ENCODE results near the gene BCL2A1. TPM values are rescaled to one million over a fixed set of nuclear protein-coding genes. Genes with fewer than 3 reads are reported as not detected.
"Not testable (repeated sequence)": the region's sequence is repeated elsewhere in the genome, so short reads cannot be mapped to it uniquely, and the experiment has no call there.

Gene BCL2A1
- total RNA-seq, 8 experiments from 2014 or later: 0.54 to 0.92 TPM; not detected in 6

DNA sequence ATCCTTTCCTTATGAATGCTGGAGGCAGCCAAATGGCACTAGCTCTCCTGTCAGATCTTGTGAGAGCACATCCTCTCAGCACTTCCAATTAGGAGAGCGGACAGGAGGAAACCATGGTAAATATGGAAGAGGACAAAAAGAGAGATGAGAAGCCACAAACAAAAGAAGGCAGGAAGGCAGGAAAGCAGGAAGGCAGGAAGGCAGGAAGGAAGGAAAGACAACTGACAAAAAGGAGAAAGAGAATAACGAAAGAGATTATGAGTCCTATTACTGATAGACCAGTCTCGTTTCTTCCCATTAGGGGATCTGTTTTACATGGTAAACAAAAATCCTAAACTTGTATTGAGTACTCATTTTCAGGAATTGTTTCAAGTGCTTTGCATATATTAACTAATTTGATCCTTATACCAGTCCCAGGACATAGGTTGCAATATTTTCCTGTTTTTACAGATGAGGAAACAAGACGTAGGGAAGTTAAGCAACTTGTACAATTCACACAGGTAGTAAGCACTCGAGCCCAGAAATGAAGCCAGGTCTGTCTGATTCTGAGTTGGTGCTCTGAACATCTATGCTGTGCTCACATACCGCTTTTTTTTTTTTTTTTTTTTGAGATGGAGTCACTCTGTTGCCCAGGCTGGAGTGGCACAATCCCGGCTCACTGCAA is 4.2 kb downstream of the BCL2A1 start:
- in situ Hi-C loops (cut with MboI; ENCODE audit: low pct_unique_long_range_greater_than_20kb in 2 of 9, low sequenced_read_pairs in 9 of 9, unreplicated experiment in 9 of 9): no loop called here
- WGBS, 10 experiments: 76 to 100% (median 86%) methylated on average over 1 to 7 of the region's 7 CpGs

DNA sequence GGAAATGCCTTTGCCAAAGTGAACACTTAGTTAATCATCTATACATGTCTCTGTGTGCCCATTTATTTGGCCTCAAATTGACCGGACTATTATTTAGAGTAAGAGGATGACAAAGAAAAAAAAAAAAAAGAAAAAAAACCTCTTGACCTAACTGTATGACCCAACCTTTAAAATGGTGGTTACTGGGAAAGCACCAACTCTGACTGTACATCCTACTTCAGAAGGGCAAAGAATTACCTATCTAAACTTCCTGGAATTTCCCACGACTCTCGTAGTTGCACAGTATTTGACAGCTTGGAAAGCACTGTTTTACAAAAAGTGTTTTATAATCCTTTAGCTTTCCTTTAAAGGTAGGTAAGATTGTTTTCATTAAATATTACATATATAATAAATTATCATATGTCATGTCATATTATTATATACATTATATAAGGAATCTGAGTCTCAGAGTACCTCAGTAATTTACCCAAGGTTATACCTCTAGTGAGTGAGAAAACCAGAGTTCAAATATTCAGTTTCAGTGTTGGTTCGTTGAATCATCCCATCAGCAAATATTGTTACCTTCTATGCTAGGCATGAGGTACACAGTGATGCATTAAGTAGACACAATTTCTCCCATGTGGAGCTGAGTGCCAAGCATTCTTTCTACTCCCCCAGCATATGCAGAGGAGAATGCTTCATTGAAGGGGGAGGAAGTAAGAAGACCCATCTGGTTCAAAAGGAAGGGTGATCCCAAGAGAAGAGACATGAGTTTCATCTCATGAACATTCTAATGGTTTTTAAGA is 5.0 kb downstream of the BCL2A1 start:
- Histone ChIP-seq H3K4me3 (no peak overlapping the region), H3K4me1 (replicated peaks in 1 of 2) (no peaks in the 10 kb centered on the region), H3K27ac (no peak overlapping the region)
- no peak for ATAC-seq (replicated peaks in 6 of 8)
- in situ Hi-C loops (cut with MboI; ENCODE audit: low pct_unique_long_range_greater_than_20kb in 2 of 9, low sequenced_read_pairs in 9 of 9, unreplicated experiment in 9 of 9): no loop called here
- WGBS, 10 experiments: 48 to 100% (median 85%) methylated on average over 1 to 4 of the region's 4 CpGs

More for the DNA sequence above, 4.2 kb downstream of the BCL2A1 start:
- no peak overlapping the region for H3K27ac ChIP-seq
- H3K4me1 ChIP-seq (replicated peaks in 1 of 2): no peaks in the 10 kb centered on the region
- ATAC-seq (replicated peaks in 6 of 8): no peak
- H3K4me3 ChIP-seq: no peak overlapping the region

DNA sequence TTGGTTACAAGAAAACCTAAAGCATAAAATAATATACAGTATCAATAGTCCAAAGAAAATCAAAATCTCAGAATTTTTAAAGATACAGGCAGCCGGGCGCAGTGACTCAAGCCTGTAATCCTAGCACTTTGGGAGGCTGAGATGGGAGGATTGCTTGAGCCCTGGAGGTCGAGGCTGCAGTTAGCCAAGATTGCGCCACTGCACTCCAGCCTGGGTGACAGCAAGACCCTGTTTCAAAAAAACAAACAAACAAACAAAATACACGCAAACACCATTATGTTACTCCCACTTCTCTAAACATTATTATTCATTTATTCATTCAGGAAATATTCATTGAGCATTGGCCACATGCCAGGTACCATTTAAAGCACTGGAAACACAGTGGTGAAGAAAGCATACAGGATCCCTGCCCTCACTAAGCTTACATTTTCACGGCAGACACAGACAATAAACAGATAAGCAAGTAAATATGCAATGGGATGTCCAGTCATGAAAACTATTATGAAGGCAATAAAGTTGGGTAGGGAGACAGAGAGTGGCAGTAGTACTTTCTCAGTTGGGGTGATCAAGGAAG is 6.7 kb downstream of the BCL2A1 start:
- 60 to 100% (median 93%) methylated on average over 1 to 6 of the region's 6 CpGs; no CpG with 5 or more reads in 2 of the 10 experiments for whole genome bisulfite sequencing, 10 experiments
- no peak for ATAC-seq (replicated peaks in 6 of 8)
- no peaks in the 10 kb centered on the region for H3K4me1 ChIP-seq (replicated peaks in 1 of 2)
- no peak overlapping the region for H3K4me3 ChIP-seq
- in situ Hi-C loops (cut with MboI; ENCODE audit: low pct_unique_long_range_greater_than_20kb in 2 of 9, low sequenced_read_pairs in 9 of 9, unreplicated experiment in 9 of 9): no loop called here
- no peak overlapping the region for H3K27ac ChIP-seq

DNA sequence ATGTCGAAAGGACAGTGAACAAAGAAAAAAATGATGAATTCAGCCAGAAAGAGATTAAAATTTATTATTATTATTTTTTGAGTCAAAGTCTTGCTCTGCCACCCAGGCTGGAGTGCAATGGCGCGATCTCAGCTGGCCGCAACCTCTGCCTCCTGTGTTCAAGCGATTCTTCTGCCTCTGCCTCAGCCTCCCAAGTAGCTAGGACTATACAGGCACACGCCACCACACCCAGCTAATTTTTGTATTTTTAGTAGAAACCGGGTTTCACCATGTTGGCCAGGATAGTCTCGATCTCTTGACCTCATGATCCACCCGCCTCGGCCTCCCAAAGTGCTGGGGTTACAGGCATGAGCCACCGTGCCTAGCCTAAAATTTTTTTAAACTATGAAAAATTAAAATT is 8.1 kb downstream of the BCL2A1 start:
- 47 to 96% (median 94%) methylated on average over 3 to 10 of the region's 11 CpGs; no CpG with 5 or more reads in 2 of the 10 experiments for WGBS, 10 experiments
- H3K27ac ChIP-seq; ATAC-seq (replicated peaks in 6 of 8); in situ Hi-C loops (cut with MboI; ENCODE audit: low pct_unique_long_range_greater_than_20kb in 2 of 9, low sequenced_read_pairs in 9 of 9, unreplicated experiment in 9 of 9); H3K4me1 ChIP-seq (replicated peaks in 1 of 2); H3K4me3 ChIP-seq: not testable (repeated sequence)

DNA sequence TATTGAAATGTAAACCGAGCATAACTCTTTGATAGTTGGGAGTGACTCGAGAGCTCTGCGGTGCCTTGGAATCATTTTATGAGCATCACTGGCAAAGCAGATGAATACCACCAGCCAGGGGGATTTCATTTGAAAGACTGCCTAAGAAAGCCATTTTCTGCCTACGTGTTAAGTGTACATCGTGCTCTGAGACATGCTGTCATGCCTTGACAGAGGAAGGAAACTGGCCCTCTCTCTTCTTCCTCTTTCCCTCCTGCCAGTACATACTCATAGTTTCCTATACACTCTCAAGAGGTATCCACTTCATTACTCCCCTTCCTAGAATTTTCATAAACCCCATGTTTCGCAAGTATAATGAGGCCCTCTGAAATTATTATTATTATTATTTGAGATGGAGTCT is 8.8 kb downstream of the BCL2A1 start:
- ATAC-seq (replicated peaks in 6 of 8): no peak
- in situ Hi-C loops (cut with MboI; ENCODE audit: low pct_unique_long_range_greater_than_20kb in 2 of 9, low sequenced_read_pairs in 9 of 9, unreplicated experiment in 9 of 9): no loop called here
- WGBS, 10 experiments: 42 to 100% (median 92%) methylated on average over 1 to 6 of the region's 6 CpGs; no CpG with 5 or more reads in 2 of the 10 experiments

DNA sequence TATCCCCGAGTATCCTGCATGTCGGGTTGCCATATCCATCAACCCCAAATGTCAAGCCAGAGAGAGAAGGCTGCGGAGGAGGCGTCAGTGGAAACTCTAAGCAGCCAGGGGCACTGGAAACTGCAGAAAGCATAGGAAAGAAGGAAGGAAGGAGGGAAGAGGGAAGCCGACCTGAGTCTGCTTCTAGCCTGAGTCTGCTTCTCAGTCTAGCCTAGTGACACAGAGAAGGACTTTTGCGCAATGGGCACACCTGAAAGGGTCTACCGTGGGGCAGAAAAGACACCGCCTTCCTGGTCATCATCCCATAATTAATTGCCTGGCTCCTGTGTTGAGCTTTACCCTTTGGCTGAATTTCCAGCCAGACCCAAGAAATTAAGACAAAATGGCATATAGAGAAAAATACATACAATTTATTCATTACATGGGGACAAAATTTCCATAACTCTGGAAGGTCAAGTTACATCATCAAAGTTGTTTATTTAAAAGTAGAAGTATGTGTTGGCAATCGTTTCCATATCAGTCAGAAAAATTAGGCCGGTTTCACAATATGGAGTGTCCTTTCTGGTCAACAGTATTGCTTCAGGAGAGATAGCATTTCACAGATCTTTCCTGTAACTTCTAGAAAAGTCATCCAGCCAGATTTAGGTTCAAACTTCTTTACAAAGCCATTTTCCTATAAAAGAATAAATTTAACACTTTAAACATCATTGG is 10.3 kb downstream of the BCL2A1 start:
- Histone ChIP-seq H3K4me3 (no peak overlapping the region), H3K4me1 (replicated peaks in 1 of 2) (no peaks in the 10 kb centered on the region), H3K27ac (no peak overlapping the region)
- WGBS, 10 experiments: 53 to 93% (median 81%) methylated on average over 2 to 8 of the region's 10 CpGs; no CpG with 5 or more reads in 1 of the 10 experiments
- ATAC-seq (replicated peaks in 6 of 8): no peak
- in situ Hi-C loops (cut with MboI; ENCODE audit: low pct_unique_long_range_greater_than_20kb in 2 of 9, low sequenced_read_pairs in 9 of 9, unreplicated experiment in 9 of 9): no loop called here

More for the DNA sequence above, 8.8 kb downstream of the BCL2A1 start:
- Histone ChIP-seq H3K27ac (no peak overlapping the region), H3K4me3 (no peak overlapping the region), H3K4me1 (replicated peaks in 1 of 2) (no peaks in the 10 kb centered on the region)

DNA sequence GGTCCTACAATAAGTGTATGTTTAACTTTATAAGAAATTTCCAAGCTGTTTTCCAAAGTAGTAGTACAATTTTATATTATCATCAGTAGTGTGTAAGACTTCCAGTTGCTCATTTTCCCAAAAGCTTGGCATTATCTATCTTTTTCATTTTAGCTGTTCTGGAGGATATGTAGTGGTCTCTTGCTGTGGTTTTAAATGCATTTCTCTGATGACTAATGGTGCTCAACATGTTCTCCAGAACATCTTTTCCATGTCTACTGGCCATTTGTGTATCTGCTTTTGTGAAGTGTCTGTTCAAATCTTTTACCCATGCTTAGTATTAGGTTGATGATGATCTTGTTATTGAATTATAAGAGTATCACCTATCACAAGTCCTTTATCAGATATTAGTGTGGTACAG is 13.3 kb downstream of the BCL2A1 start:
- Histone ChIP-seq H3K4me1 (replicated peaks in 1 of 2) (no peaks in the 10 kb centered on the region), H3K27ac (no peak overlapping the region), H3K4me3 (no peak overlapping the region)
- ATAC-seq (replicated peaks in 6 of 8): no peak
- in situ Hi-C loops (cut with MboI; ENCODE audit: low pct_unique_long_range_greater_than_20kb in 2 of 9, low sequenced_read_pairs in 9 of 9, unreplicated experiment in 9 of 9): no loop called here

DNA sequence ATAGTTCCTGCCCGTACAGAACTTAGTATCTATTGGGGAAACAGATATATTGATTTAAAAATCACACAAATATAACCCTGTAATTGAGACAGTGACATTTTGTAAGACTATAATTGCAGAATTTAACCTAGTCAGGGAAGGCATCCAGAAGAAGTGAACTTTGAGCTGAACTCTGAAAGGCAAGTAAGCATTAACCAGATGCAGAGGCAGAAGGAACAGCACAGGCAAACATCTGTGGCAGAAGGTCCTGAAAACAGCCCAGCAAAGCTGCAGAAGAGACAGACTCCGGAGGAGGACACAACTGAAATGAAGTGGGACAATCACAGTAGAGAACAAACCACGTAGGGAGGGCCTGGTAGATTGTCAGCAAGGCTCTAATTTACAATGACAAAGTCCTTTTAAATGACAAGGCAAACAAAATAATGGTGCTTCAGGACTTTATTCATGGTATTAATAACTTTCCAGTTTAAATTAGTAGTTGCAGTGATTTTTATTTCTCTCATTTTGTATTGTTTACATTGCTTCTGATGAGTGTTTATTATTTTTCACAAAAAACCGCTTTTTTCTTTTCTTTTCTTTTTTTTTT is 14.5 kb downstream of the BCL2A1 start:
- WGBS, 10 experiments: 21 to 85% (median 45%) methylated on average over 2 to 4 of the region's 4 CpGs; no CpG with 5 or more reads in 1 of the 10 experiments
- Histone ChIP-seq H3K27ac (no peak overlapping the region), H3K4me1 (replicated peaks in 1 of 2) (no peaks in the 10 kb centered on the region), H3K4me3 (no peak overlapping the region)
- ATAC-seq (replicated peaks in 6 of 8): no peak
- in situ Hi-C loops (cut with MboI; ENCODE audit: low pct_unique_long_range_greater_than_20kb in 2 of 9, low sequenced_read_pairs in 9 of 9, unreplicated experiment in 9 of 9): no loop called here

DNA sequence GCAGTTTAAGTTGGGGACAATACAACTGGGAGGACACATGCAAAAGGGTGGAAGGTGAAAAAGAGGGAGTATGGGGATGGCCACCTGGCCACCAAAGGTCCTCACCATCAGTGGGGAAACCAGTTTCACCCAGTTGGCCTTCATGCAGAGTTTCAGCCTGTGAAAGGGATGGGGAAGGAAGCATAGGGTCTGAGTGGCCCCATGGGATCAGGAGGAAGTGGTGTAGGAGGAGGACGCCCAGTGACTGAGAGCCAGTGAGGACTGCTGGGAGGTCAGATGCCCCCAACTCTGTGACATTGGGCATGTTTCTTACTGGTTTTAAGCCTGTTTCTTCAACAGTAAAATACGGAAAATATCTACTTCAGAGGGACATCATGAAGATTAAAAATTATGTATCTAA is 16.3 kb downstream of the BCL2A1 start:
- no peak overlapping the region for H3K27ac ChIP-seq
- no peak overlapping the region for H3K4me3 ChIP-seq
- WGBS, 10 experiments: 43 to 100% (median 100%) methylated on average over 1 to 2 of the region's 2 CpGs; no CpG with 5 or more reads in 2 of the 10 experiments
- ATAC-seq (replicated peaks in 6 of 8): no peak
- H3K4me1 ChIP-seq (replicated peaks in 1 of 2): no peaks in the 10 kb centered on the region
- in situ Hi-C loops (cut with MboI; ENCODE audit: low pct_unique_long_range_greater_than_20kb in 2 of 9, low sequenced_read_pairs in 9 of 9, unreplicated experiment in 9 of 9): no loop called here

DNA sequence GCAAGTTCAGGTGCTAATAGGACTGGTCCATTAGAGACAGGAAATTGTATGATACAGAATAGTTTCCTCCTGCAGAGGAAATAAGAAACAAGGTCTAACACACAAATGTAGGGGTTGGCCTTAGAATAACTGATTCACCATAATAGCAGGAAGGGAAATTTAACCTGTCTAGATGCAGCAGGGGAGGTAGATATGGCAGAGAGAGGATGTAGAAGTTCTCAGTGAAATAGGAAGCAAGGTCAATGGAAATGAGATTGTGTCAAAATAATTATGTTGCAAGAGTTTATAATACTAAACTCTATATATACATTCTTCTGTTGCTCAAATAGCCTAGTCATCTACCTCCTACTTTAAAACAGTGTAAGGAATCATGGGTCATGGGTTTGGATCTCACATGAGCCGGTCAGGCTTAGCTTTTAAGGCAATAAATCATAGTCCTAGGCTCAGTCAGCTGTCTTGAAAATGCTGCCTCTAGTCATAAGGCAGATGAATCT is 17.0 kb downstream of the BCL2A1 start:
- in situ Hi-C loops (cut with MboI; ENCODE audit: low pct_unique_long_range_greater_than_20kb in 2 of 9, low sequenced_read_pairs in 9 of 9, unreplicated experiment in 9 of 9): no loop called here
- Histone ChIP-seq H3K27ac (no peak overlapping the region), H3K4me3 (no peak overlapping the region), H3K4me1 (replicated peaks in 1 of 2) (no peaks in the 10 kb centered on the region)
- WGBS, 10 experiments: 0 to 90% (median 60%) methylated on average over 1 of the region's 1 CpG; no CpG with 5 or more reads in 5 of the 10 experiments
- no peak for ATAC-seq (replicated peaks in 6 of 8)

DNA sequence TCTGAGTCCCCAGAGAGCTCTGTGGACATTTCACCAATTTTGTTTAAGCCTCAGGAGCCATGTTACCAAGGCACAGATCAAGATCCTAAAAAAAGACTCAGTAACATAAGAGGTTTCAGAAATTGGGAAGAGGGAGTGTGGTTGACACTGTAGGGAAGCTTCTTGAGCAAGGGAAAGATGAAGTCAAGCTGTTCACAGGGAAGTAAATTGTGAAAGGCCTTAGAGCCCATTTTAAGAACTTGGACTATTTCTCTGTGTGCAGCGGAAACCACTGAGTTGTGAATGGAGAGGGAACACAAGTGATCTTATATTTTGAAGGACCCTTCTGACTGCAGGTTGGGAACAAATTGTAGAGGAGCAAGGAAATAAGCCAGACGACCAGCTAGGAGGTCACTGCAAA is 18.7 kb downstream of the BCL2A1 start:
- no peak overlapping the region for H3K27ac ChIP-seq
- in situ Hi-C loops (cut with MboI; ENCODE audit: low pct_unique_long_range_greater_than_20kb in 2 of 9, low sequenced_read_pairs in 9 of 9, unreplicated experiment in 9 of 9): no loop called here
- 11 to 100% (median 82%) methylated on average over 1 to 2 of the region's 2 CpGs; no CpG with 5 or more reads in 5 of the 10 experiments for WGBS, 10 experiments
- H3K4me3 ChIP-seq: no peak overlapping the region
- ATAC-seq (replicated peaks in 6 of 8): no peak
- no peaks in the 10 kb centered on the region for H3K4me1 ChIP-seq (replicated peaks in 1 of 2)

DNA sequence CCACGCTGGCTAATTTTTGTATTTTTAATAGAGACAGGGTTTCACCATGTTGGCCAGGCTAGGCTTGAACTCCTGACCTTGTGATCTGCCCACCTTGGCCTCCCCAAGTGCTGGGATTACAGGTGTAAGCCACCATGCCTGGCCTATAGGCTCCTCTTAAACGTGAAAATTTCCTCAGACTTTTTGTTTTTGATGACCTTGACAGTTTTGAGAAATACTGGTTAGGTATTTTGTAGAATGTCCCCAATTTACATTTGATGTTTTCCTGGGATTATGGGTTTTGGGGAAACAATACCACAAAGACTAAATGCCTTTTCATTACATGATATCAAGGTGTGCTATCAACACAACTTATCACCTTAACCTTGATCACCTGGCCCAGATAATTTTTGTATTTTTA is 20.7 kb downstream of the BCL2A1 start:
- Histone ChIP-seq H3K4me3 (no peak overlapping the region), H3K27ac (no peak overlapping the region), H3K4me1 (replicated peaks in 1 of 2) (no peaks in the 10 kb centered on the region)
- in situ Hi-C loops (cut with MboI; ENCODE audit: low pct_unique_long_range_greater_than_20kb in 2 of 9, low sequenced_read_pairs in 9 of 9, unreplicated experiment in 9 of 9): no loop called here
- ATAC-seq (replicated peaks in 6 of 8): no peak
- 14 to 100% (median 89%) methylated on average over 1 to 2 of the region's 2 CpGs; no CpG with 5 or more reads in 4 of the 10 experiments for WGBS, 10 experiments
